T-helper 2 cell treated with Interferon-gamma antibody and Interleukin-4, amounts not matched to agents 5 μg/mL and 100 μg/mL, for 36 hours (primary cell): ENCODE data around the gene ECHS1.
"Not testable (repeated sequence)": the region's sequence is repeated elsewhere in the genome, so short reads cannot be mapped to it uniquely, and the experiment has no call there.

Experiments
- DNase-seq: peaks from one replicate; pipeline ENCODE4 v3.0.0; 2021; ENCODE audit warnings: low spot score
- H3K27ac Mint-ChIP-seq: one replicate; pipeline ENCODE4 v1.8.0; 2021; ENCODE audit warnings: mild to moderate bottlenecking, mixed read lengths
- H3K27me3 Mint-ChIP-seq: one replicate; pipeline ENCODE4 v1.8.0; 2021; ENCODE audit warnings: low read depth, mixed read lengths
- H3K36me3 Mint-ChIP-seq: one replicate; pipeline ENCODE4 v1.8.0; 2021; ENCODE audit warnings: low read depth, mixed read lengths
- H3K4me1 Mint-ChIP-seq: one replicate; pipeline ENCODE4 v1.8.0; 2021; ENCODE audit warnings: low read depth, mixed read lengths
- H3K4me3 Mint-ChIP-seq: one replicate; pipeline ENCODE4 v1.8.0; 2022; ENCODE audit warnings: mild to moderate bottlenecking, moderate library complexity, mixed read lengths
- H3K9me3 Mint-ChIP-seq: one replicate; pipeline ENCODE4 v1.8.0; 2021; ENCODE audit warnings: mixed read lengths

ECHS1 gene

DNA sequence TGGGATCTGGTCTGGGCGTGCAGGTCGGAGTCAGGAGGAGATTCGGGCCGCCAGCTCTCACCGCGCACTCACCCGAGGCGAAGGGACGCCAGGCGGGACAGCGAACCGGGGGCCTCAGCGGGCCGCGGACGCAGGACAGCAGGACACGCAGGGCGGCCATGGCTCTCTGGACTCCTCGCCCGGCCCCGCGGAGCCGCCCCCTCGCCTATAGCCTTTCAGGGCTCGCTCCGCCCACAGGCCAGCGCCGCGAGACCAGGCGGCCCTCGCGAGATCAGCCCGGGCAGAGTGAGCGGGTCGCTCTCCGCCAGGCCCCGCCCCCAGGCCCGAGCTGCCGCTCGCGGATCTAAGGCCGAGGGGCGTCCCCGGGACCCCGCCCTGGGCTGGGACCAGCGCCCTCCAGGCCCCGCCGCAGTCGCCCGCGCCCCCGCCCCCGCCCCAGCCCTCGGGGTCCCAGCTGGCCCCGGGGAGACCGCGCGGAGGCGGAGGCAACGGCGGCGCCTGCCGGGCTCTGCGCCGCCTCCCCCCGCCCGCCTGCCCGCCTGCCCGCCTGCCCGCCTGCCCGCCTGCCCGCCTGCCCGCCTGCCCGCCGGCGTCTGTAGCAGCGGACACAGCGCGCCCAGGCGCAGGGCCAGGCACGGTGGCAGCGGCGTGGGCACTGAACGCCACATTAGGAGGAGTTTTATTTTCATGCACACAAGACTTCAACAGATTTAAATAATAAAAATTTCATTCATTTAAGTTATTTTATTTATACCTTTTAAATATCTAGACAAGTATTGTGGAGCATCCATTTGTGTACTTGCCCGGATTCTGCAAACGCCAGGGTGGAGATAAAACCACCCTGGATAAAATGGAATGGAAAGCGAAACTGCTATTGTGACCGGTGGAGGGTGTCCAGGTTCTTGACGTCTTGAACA lies at the start of gene ECHS1:
Gene ECHS1, minus strand, starts transcription at position 181 of the 917 bp plus-strand sequence. Its CDS starts 21 bp downstream, at position 160.
- Mint-ChIP-seq H3K27ac (peak within 1 kb of the TSS; percentile 71), H3K27me3 (peaks cover 3% of the 10 kb centered on the region), H3K9me3 (no peaks in the 10 kb centered on the region), H3K36me3 (peaks cover 2% of the 10 kb centered on the region), H3K4me1 (peaks cover 7% of the 10 kb centered on the region), H3K4me3 (peak within 1 kb of the TSS; percentile 91)
- peak; percentile 96 for DNase-seq

DNA sequence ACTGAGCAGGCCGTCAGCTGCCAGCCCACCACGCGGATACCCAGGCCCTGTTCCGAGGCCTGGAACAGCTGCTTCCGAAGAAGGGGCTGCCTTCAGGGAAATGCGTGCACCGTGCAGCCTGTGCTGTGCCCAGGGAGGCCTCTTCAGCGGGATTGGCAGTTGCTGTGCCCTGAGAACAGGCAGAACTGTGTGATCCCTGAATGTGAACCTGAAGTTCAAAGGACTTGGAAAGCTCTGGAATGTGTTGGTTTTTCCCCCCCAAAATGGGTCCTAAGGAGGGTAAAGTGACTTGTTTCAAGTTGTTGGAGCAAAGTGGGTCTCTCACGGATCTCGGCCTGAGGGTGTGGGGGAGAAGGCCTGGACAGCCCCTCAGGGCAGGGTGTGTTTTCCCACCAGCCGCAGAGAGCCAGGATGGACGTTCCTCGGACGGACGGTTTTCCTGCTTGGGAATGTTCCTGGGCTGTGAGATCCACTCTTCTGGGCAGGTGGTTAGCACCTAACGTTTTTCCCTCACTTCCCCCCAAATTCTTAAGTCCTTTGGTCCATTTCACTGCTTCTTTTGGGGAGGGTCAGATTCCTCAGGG lies 49.2 kb upstream of the ECHS1 start:
- peaks cover 3% of the 10 kb centered on the region for H3K36me3 Mint-ChIP-seq
- H3K27ac Mint-ChIP-seq = no peak overlapping the region
- peaks cover 7% of the 10 kb centered on the region for H3K27me3 Mint-ChIP-seq
- H3K4me3 Mint-ChIP-seq = no peak overlapping the region
- no peak for DNase-seq
- H3K4me1 Mint-ChIP-seq = no peaks in the 10 kb centered on the region
- H3K9me3 Mint-ChIP-seq = no peaks in the 10 kb centered on the region

DNA sequence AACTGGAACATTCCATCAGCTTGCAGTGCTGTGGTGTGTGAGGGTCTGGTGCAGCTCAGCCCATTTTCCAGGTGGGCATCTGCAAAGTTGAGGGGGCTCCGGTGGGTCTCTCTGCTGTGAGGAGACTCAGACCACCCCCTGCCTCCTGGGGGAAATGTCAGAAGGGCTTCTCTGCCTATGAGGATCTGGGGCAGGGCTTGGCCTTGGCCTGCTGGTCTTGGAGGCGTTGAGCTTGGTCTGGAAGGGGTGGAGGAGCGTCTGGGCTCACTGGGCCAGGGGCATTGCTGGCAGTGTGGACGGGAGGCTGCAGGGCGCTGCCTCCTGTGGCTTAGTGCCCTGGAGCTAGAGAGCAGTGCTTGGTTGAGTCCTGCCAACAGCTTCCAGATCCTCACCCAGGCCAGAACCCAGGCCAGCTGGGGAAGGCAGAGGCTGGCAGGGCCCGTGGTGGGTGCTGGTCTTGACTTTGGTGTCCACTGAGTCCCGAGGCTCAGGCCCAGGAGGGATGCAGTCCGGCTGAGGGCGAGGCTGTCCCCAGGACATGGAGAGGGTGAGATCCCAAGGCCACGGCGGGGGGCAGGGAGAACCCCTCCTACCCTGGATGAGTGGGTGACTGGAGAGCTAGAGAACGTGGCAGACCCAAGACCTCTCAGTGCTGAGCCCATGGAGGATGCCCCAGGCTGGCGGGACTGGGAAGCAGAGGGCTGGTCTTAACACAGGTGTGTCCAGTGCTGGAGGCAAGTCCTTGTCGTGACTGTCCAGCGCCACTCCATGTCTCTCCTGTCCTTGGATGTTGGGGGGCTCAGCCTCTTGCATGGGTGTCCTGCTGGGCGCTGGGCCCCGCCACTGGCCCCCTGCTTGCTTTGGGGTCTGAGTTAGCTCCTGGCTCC lies 48.4 kb upstream of the ECHS1 start:
- H3K4me1 Mint-ChIP-seq = no peaks in the 10 kb centered on the region

DNA sequence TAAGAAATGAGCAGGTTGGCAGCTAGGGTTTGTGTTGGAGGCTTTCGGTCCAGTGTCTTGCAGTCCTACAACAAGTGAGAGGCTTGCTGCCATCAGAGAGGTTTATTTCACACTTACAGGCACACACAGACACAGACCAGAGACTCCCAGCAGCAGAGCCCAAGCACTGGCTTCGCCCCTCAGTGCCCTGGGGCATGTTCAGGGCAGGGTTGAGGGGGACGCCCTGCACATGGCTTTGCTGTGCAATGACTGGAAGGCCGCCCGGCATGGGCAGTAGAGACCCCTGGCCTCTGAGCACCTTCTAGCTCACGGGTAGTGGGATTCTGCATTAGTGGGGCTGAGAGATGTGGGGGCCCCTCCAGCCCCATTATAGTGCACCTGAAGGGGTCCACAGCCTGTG lies 47.4 kb upstream of the ECHS1 start:
- Mint-ChIP-seq H3K27ac (no peak overlapping the region), H3K36me3 (peaks cover 9% of the 10 kb centered on the region), H3K4me3 (no peak overlapping the region)

More for the DNA sequence above, 48.4 kb upstream of the ECHS1 start:
- DNase-seq = no peak
- Mint-ChIP-seq H3K27me3 (peaks cover 7% of the 10 kb centered on the region), H3K4me3 (no peak overlapping the region), H3K27ac (no peak overlapping the region), H3K9me3 (no peaks in the 10 kb centered on the region), H3K36me3 (peaks cover 3% of the 10 kb centered on the region)

DNA sequence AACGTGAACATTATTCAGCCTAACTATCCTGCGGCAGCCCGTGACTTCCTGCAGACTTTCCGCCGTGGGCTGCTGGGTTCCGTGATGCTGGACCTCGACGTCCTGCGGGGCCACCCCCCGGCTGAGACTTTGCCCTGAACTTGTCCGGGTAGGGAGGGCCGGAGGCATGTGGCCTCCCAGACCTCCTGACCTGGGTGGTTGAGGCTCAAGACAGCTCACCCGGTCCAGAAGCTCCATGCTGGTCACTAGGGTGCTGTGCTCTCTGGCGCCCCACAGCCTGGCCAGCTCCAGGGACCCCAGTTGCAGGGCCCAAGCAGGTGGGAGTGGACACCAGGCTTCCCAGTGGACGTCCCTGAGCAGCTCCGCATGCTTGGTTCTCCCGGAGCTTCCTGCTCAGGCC lies 46.9 kb upstream of the ECHS1 start:
- H3K36me3 Mint-ChIP-seq = peaks cover 14% of the 10 kb centered on the region
- H3K4me3 Mint-ChIP-seq = no peak overlapping the region
- H3K4me1 Mint-ChIP-seq = no peaks in the 10 kb centered on the region
- peaks cover 6% of the 10 kb centered on the region for H3K9me3 Mint-ChIP-seq
- no peak overlapping the region for H3K27ac Mint-ChIP-seq
- no peak for DNase-seq
- H3K27me3 Mint-ChIP-seq = peaks cover 7% of the 10 kb centered on the region

More for the DNA sequence above, 47.4 kb upstream of the ECHS1 start:
- Mint-ChIP-seq H3K27me3 (peaks cover 7% of the 10 kb centered on the region), H3K4me1 (no peaks in the 10 kb centered on the region), H3K9me3 (peaks cover under 1% of the 10 kb centered on the region)
- DNase-seq = no peak

DNA sequence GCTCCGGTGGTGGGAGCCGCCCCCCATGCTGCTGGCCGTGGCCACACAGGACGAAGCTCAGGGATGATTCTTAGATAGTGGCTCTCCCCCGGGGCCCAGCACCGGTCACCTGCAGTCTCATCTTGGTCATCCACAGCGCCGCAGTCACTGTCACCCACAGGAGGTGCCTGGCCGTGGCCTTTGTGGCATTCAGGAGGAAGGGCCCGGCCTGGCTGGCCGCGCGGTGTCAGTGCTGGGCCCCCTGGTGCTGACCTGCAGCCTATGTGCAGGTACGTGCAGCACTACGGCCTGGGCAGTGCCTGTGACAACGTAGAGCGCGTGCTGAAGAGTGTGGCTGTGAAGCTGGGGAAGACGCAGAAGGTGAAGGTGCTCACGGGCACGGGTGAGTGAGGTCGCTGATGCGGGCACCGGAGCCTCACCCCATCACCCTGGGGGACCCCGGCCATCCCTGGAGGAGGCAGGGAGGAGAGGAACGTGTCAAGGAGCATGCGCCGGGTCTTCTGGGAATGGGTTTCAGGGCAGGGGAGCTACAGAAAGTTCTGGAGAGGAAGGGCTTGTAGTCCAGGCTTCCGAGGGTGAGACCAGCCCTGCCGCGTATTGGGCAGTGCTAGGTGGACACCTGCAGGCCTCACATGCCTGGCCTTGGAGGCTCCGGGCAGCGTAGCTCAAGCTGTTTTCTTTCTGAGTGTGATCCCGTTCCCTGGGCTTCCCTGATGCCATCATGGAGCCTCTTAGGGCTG lies 46.2 kb upstream of the ECHS1 start:
- H3K4me3 Mint-ChIP-seq = no peak overlapping the region
- DNase-seq = no peak
- peaks cover 7% of the 10 kb centered on the region for H3K27me3 Mint-ChIP-seq
- H3K4me1 Mint-ChIP-seq = no peaks in the 10 kb centered on the region
- H3K9me3 Mint-ChIP-seq = peaks cover 6% of the 10 kb centered on the region
- H3K36me3 Mint-ChIP-seq = peaks cover 21% of the 10 kb centered on the region
- no peak overlapping the region for H3K27ac Mint-ChIP-seq

DNA sequence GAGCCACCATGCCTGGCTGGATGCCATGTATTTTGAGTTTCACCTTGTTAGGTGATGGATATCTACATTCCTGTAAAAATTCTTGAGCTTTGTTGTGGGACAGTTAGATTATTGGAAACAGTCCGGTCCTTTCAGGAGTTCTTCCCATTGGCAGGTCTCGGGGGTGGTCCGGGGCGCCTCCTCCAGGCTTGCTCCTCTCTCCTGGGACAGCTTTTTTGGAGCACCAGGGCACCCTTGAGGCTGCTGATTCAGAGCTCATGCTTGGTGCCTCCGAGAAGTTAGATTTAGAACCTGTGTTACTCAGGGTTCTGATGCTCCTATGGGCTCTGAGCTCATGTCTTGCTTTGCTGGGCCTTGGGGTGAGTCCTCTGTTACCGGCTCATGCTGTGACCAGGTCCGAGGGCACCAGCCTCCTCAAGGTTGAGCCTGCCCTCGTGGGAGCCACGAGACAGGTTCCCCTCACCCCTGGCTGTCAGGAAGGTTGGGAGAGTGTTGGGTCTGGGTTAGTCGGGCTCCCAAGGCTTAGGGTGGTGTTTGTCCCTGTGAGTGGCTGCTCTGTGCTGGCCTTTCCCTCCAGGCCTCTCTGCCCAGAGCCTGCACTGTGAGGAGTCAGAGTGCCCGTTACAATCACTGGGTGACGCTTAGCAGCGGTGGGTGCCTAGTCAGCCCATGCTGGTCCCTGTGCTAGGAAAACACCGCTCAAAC lies 45.3 kb upstream of the ECHS1 start:
- Mint-ChIP-seq H3K9me3 (peaks cover 9% of the 10 kb centered on the region), H3K4me3 (no peak overlapping the region), H3K27ac (no peak overlapping the region), H3K4me1 (no peaks in the 10 kb centered on the region), H3K36me3 (peaks cover 26% of the 10 kb centered on the region), H3K27me3 (peaks cover 7% of the 10 kb centered on the region)
- no peak for DNase-seq

DNA sequence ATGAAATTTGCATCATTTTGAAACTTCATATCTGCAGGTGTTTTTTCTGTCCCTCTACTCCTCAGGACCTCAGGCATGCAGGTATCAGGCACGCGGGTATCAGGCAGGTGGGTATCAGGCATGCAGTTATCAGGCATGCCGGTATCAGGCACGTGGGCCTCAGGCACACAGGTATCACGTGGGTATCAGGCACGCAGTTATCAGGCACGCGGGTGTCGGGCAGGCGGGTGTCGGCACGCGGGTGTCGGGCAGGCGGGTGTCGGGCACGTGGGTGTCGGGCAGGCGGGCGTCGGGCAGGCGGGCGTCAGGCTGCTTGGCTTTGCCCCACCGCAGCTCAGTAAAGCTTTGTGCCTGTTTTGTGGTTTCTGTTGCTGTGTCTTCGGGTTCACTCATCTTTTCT lies 42.6 kb upstream of the ECHS1 start:
- H3K9me3 Mint-ChIP-seq = peaks cover 34% of the 10 kb centered on the region
- no peak overlapping the region for H3K27ac Mint-ChIP-seq
- no peak overlapping the region for H3K4me3 Mint-ChIP-seq
- no peaks in the 10 kb centered on the region for H3K27me3 Mint-ChIP-seq
- H3K4me1 Mint-ChIP-seq = no peaks in the 10 kb centered on the region
- H3K36me3 Mint-ChIP-seq = peaks cover 53% of the 10 kb centered on the region
- DNase-seq = no peak

DNA sequence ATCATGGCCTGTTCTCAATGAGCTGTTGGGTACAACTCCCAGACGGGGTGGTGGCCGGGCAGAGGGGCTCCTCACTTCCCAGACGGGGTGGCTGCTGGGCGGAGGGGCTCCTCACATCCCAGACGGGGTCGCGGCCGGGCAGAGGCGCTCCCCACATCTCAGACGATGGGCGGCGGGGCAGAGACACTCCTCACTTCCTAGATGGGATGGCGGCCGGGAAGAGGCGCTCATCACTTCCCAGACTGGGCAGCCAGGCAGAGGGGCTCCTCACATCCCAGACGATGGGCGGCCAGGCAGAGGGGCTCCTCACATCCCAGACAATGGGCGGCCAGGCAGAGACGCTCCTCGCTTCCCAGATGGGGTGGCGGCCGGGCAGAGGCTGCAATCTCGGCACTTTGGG lies 41.2 kb upstream of the ECHS1 start:
- Mint-ChIP-seq H3K9me3 (peaks cover 45% of the 10 kb centered on the region), H3K36me3 (peaks cover 64% of the 10 kb centered on the region)
- not testable (repeated sequence) for H3K4me1 Mint-ChIP-seq, H3K27ac Mint-ChIP-seq, H3K4me3 Mint-ChIP-seq, H3K27me3 Mint-ChIP-seq, DNase-seq

DNA sequence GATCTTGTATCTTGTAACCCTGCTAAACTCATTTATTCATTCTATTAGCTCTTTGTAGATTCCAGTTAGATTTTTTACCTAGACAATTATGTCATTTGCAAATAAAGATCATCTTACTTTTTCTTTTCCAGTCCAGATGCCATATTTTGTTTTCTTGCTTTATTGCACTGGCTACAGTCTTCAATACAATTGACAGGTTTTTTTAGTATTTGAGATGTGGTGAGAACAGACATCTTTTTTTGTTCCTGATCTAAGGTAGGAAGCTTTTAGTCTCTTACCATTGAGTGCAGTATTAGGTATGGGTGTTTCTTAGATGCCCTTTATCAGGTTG lies 39.2 kb upstream of the ECHS1 start:
- H3K27me3 Mint-ChIP-seq = no peaks in the 10 kb centered on the region
- no peak overlapping the region for H3K27ac Mint-ChIP-seq
- H3K36me3 Mint-ChIP-seq = peaks cover 80% of the 10 kb centered on the region
- peaks cover 62% of the 10 kb centered on the region for H3K9me3 Mint-ChIP-seq
- H3K4me3 Mint-ChIP-seq = no peak overlapping the region
- H3K4me1 Mint-ChIP-seq = peaks cover 3% of the 10 kb centered on the region
- no peak for DNase-seq

DNA sequence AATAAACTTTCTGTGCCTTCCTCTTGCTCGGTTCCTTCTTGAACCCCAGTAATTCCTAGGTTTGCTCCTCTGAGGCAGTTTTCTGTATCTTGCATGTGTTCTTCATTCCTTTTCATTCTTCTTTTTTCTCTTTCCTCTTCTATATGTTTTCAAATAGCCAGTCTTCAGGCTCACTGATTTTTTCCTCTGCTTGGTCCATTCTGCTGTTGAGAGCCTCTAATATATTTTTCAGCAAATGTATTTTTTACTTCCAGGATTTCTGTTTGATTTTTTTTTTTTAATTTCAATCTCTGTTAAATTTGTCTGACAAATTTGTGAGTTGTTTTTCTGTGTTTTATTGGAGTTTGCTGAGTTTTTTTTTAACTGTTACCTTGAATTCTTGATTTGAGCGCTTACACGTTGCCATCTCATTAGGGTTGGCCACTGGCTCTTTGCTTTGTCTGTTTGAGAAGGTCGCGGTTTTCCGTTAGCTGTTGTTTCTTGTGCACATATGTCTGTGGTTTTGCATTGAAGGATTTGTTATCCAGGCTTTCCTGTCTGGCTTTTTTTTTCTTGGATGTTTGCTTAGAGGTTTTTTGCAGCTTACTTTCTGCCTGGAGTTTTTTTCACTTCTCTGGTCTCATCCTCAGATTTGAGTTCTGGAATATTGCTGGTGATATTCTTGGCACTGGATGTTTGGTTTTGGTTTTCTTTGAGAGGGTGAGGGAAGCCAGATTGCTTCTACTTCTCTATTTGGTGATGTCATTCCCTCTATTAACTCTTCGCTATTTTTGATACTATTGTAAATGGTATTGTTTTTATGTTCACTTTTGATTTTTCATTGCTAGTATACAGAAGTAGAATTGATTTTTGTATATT lies 38.6 kb upstream of the ECHS1 start:
- Mint-ChIP-seq H3K4me3 (no peak overlapping the region), H3K9me3 (peaks cover 62% of the 10 kb centered on the region)

DNA sequence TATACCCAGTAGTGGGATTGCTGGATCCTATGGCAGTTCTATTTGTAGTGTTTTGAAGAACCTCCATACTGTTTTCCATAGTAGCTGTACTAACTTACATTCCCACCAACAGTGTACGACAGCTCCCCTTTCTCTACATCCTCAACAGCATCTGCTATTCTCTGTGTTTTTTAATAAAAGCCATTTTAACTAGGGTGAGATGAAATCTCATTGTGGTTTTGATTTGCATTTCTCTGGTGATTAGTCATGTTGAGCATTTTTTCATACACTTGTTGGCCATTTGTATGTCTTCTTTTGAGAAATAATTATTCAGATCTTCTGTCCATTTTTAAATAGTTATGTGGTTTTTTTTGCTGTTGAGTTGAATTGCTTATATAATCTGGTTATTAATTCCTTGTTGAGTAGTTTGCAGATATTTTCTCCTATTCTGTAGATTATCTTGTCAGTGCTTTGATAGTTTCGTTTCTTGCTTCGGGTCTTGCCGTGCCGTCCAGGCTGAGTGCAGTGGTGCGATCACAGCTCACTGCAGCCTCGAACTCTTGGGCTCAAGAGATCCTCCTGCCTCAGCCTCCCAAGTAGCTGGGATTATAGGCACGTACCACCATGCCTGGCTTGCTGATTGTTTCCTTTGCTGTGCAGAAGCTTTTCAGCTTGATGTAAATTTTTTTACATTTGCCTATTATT lies 32.8 kb upstream of the ECHS1 start:
- H3K9me3 Mint-ChIP-seq = peaks cover 31% of the 10 kb centered on the region
- H3K4me1 Mint-ChIP-seq = peaks cover 32% of the 10 kb centered on the region
- peaks cover 77% of the 10 kb centered on the region for H3K36me3 Mint-ChIP-seq
- peak overlapping the region; percentile 8 for H3K27ac Mint-ChIP-seq
- no peak for DNase-seq
- no peak overlapping the region for H3K4me3 Mint-ChIP-seq
- H3K27me3 Mint-ChIP-seq = no peaks in the 10 kb centered on the region

More for the DNA sequence above, 38.6 kb upstream of the ECHS1 start:
- DNase-seq = no peak
- Mint-ChIP-seq H3K27ac (no peak overlapping the region), H3K36me3 (peaks cover 86% of the 10 kb centered on the region), H3K4me1 (peaks cover 6% of the 10 kb centered on the region), H3K27me3 (no peaks in the 10 kb centered on the region)
